ENCODE measurements around the gene FEZF2.

FEZF2 gene

GRCh38 chr3:62329971-62330370 lies 43.4 kb downstream of the FEZF2 start:
- no peak for DNase-seq (ENCODE audit: low spot score)

GRCh38 chr3:62325896-62326295 lies 47.5 kb downstream of the FEZF2 start:
- DNase-seq (ENCODE audit: low spot score), result no peak

- no peak for DNase-seq (ENCODE audit: low spot score)
Observed at GRCh38 chr3:62323241-62323640, 50.1 kb downstream of the FEZF2 start.

All from AG08396 (cell line).